GM21717 (cell line): Measurements from ENCODE around the gene RAD51B.
"Not testable (repeated sequence)": the region's sequence is repeated elsewhere in the genome, so short reads cannot be mapped to it uniquely, and the experiment has no call there.

Experiments
- ATAC-seq: cut with Tn5 transposase; IDR thresholded peaks from one replicate; pipeline ENCODE4 v1.9.1; 2021; ENCODE audit warnings: mild to moderate bottlenecking, moderate library complexity; ENCODE audit not compliant: unreplicated experiment

RAD51B gene

GRCh38 chr14:68106905-68107304, 287.3 kb downstream of the RAD51B start:
- no peak for ATAC-seq

GRCh38 chr14:68109132-68109900, 289.7 kb downstream of the RAD51B start:
- no peak for ATAC-seq

- no peak for ATAC-seq
Measured at GRCh38 chr14:68111097-68111852, 291.7 kb downstream of the RAD51B start.

- ATAC-seq, result no peak
Measured at GRCh38 chr14:68111853-68112270, 292.3 kb downstream of the RAD51B start.

- no peak for ATAC-seq
Measured at GRCh38 chr14:68112442-68112841, 292.9 kb downstream of the RAD51B start.

GRCh38 chr14:68113343-68113930, 293.9 kb downstream of the RAD51B start:
- ATAC-seq, result no peak

- ATAC-seq, result not testable (repeated sequence)
Measured at GRCh38 chr14:68115952-68116351, 296.4 kb downstream of the RAD51B start.

- ATAC-seq, result no peak
Measured at GRCh38 chr14:68122651-68123050, 303.1 kb downstream of the RAD51B start.

GRCh38 chr14:68124050-68124449, 304.5 kb downstream of the RAD51B start:
- no peak for ATAC-seq

- ATAC-seq, result no peak
Measured at GRCh38 chr14:68124979-68125731, 305.6 kb downstream of the RAD51B start.

- no peak for ATAC-seq
Measured at GRCh38 chr14:68127166-68127565, 307.6 kb downstream of the RAD51B start.

GRCh38 chr14:68131907-68132306, 312.3 kb downstream of the RAD51B start:
- ATAC-seq, result no peak

GRCh38 chr14:68132563-68133121, 313.1 kb downstream of the RAD51B start:
- no peak for ATAC-seq

- ATAC-seq, result no peak
Measured at GRCh38 chr14:68133856-68134255, 314.3 kb downstream of the RAD51B start.

- no peak for ATAC-seq
Measured at GRCh38 chr14:68135028-68135427, 315.4 kb downstream of the RAD51B start.

GRCh38 chr14:68135566-68135965, 316.0 kb downstream of the RAD51B start:
- ATAC-seq, result no peak

- no peak for ATAC-seq
Measured at GRCh38 chr14:68137704-68138619, 318.4 kb downstream of the RAD51B start.

GRCh38 chr14:68139431-68140075, 320.0 kb downstream of the RAD51B start:
- ATAC-seq, result no peak

- no peak for ATAC-seq
Measured at GRCh38 chr14:68140076-68140741, 320.6 kb downstream of the RAD51B start.
